AG09319 (cell line): ENCODE results near the gene POLE.

Experiments used
- DNase-seq: peaks from one replicate; pipeline ENCODE4 v3.0.0-alpha.2; 2010; ENCODE audit warnings: low read depth; ENCODE audit errors: extremely low read depth
- CTCF ChIP-seq: IDR thresholded peaks from 2 replicates; pipeline ENCODE4 v1.5.1; 2011; ENCODE audit warnings: low read depth, mild to moderate bottlenecking, inconsistent platforms, low read length, moderate library complexity

The POLE gene

GRCh38 chr12:132614861-132615578 is 72.1 kb downstream of the POLE start:
- peak; percentile 55 for DNase-seq

GRCh38 chr12:132614029-132614428 is 73.1 kb downstream of the POLE start:
- no peak for TF ChIP-seq CTCF
- no peak for DNase-seq

More at GRCh38 chr12:132614861-132615578, 72.1 kb downstream of the POLE start:
- TF ChIP-seq CTCF = peak; percentile 87

- DNase-seq = no peak
- TF ChIP-seq CTCF = no peak
Observed at GRCh38 chr12:132611620-132612019, 75.5 kb downstream of the POLE start.

GRCh38 chr12:132610866-132611602 is 76.1 kb downstream of the POLE start:
- TF ChIP-seq CTCF = no peak
- no peak for DNase-seq

- TF ChIP-seq CTCF = no peak
- no peak for DNase-seq
Observed at GRCh38 chr12:132610051-132610759, 76.9 kb downstream of the POLE start, which contains the start of gene LRCOL1. TSS of gene LRCOL1 (minus strand) at chr12:132610582. CDS start at chr12:132606251, 4,331 bp downstream.

- no peak for TF ChIP-seq CTCF
- no peak for DNase-seq
Observed at GRCh38 chr12:132608231-132609171, 78.6 kb downstream of the POLE start.
